H1 (cell line): Measurements from ENCODE around the gene RAB31. TPM values are rescaled to one million over a fixed set of nuclear protein-coding genes. Genes with fewer than 3 reads are reported as not detected.

Experiments used
- CTCF ChIA-PET: fragments of 300-600 bp; sonication (Branson Sonifier 250); formaldehyde crosslinking; loops from one replicate; lab custom pipeline; 2021; ENCODE audit not compliant: partially characterized antibody; lab: Charles Lee
- POLR2A ChIA-PET: fragments of 300-600 bp; sonication (Branson Sonifier 250); formaldehyde crosslinking; loops from one replicate; lab custom pipeline; 2021; ENCODE audit warnings: inconsistent platforms; ENCODE audit not compliant: partially characterized antibody; lab: Charles Lee
- DNase-seq, 2 experiments: peaks; one replicate each; pipeline versions ENCODE4 v3.0.0 to v3.0.0-alpha.2; 2010 to 2022; ENCODE audit warnings: low spot score in 2 of 2, low read depth in 1 of 2, mixed read lengths in 1 of 2
- FAIRE-seq: peaks from 2 replicates; lab custom pipeline; 2011; peaks lifted over from hg19 to GRCh38; lab: Jason Lieb, UNC
- H2AFZ ChIP-seq: 2 replicates; pipeline ENCODE4 v1.8.1; 2012; ENCODE audit warnings: low read length, inconsistent platforms
- H2AK5ac ChIP-seq: 2 replicates; pipeline ENCODE4 v1.6.1; 2013; ENCODE audit warnings: low read depth, low read length
- H2BK120ac ChIP-seq: replicated peaks from 2 replicates; pipeline ENCODE3; 2013; ENCODE audit warnings: low read depth, low read length, inconsistent platforms
- H2BK12ac ChIP-seq: 2 replicates; pipeline ENCODE4 v1.6.1; 2013; ENCODE audit warnings: low read depth, low read length
- H2BK15ac ChIP-seq: 2 replicates; pipeline ENCODE4 v1.6.1; 2013; ENCODE audit warnings: low read length
- H2BK20ac ChIP-seq: 2 replicates; pipeline ENCODE4 v1.6.1; 2013; ENCODE audit warnings: low read length
- H2BK5ac ChIP-seq: 2 replicates; pipeline ENCODE4 v1.6.1; 2013; ENCODE audit warnings: low read depth, low read length
- H3K14ac ChIP-seq: 2 replicates; pipeline ENCODE4 v1.6.1; 2013; ENCODE audit warnings: inconsistent platforms; ENCODE audit not compliant: insufficient read length
- H3K18ac ChIP-seq: 2 replicates; pipeline ENCODE4 v1.6.1; 2013; ENCODE audit warnings: low read length; ENCODE audit errors: extremely low read depth
- H3K23ac ChIP-seq: 2 replicates; pipeline ENCODE4 v1.6.1; 2013; ENCODE audit warnings: inconsistent platforms; ENCODE audit not compliant: insufficient read length
- H3K23me2 ChIP-seq: 2 replicates; pipeline ENCODE4 v1.6.1; 2013; ENCODE audit warnings: low read depth, low read length
- H3K27ac ChIP-seq: 2 replicates; pipeline ENCODE4 v1.6.1; 2011; ENCODE audit warnings: low read depth, low read length, inconsistent platforms
- H3K27me3 ChIP-seq, 4 experiments: replicated peaks in 1 of 4; 1 replicate in 1 of 4; 2 replicates in 3 of 4; pipeline versions ENCODE4 v1.6.1 to v1.8.1; 2011 to 2013; ENCODE audit warnings: low read length in 3 of 4, mild to moderate bottlenecking in 3 of 4, inconsistent platforms in 2 of 4, mixed read lengths in 2 of 4, moderate library complexity in 1 of 4; ENCODE audit not compliant: control insufficient read depth in 3 of 4, insufficient read depth in 3 of 4; ENCODE audit errors: extremely low read depth in 1 of 4
- H3K36me3 ChIP-seq, 4 experiments: 2 replicates each; pipeline versions ENCODE4 v1.6.1 to v1.8.1; 2011 to 2013; ENCODE audit warnings: mild to moderate bottlenecking in 4 of 4, low read length in 3 of 4, moderate library complexity in 2 of 4, control low read depth in 1 of 4, inconsistent platforms in 1 of 4; ENCODE audit not compliant: insufficient read depth in 4 of 4, control insufficient read depth in 2 of 4
- H3K4ac ChIP-seq: replicated peaks from 2 replicates; pipeline ENCODE3; 2013; ENCODE audit warnings: low read length, low read depth, mixed read lengths, inconsistent platforms; ENCODE audit not compliant: insufficient read length
- H3K4me1 ChIP-seq, 4 experiments: replicated peaks in 1 of 4; 1 replicate in 1 of 4; 2 replicates in 3 of 4; pipeline versions ENCODE4 v1.6.1 to v1.8.1; 2011 to 2013; ENCODE audit warnings: low read length in 3 of 4, inconsistent platforms in 2 of 4, mixed read lengths in 1 of 4; ENCODE audit not compliant: insufficient read depth in 4 of 4, control insufficient read depth in 3 of 4
- H3K4me2 ChIP-seq, 2 experiments: 2 replicates each; pipeline versions ENCODE4 v1.6.1 to v1.8.1; 2011 to 2013; ENCODE audit warnings: low read depth in 2 of 2, low read length in 2 of 2, control low read depth in 1 of 2, inconsistent platforms in 1 of 2, mild to moderate bottlenecking in 1 of 2; ENCODE audit not compliant: insufficient read depth in 1 of 2
- H3K4me3 ChIP-seq, 4 experiments: fragments of 200-600, 300-600 bp in 1 of 4; sonication (generic), shearing (Covaris generic), sonication (Bioruptor Twin) in 1 of 4; 2 replicates each; pipeline versions ENCODE4 v1.5.1 to v1.8.1; 2011 to 2016; ENCODE audit warnings: low read length in 4 of 4, low read depth in 3 of 4, control low read depth in 2 of 4, inconsistent platforms in 2 of 4, mild to moderate bottlenecking in 2 of 4, mixed read lengths in 1 of 4, moderate library complexity in 1 of 4; ENCODE audit not compliant: insufficient read depth in 2 of 4; ENCODE audit errors: extremely low read depth in 1 of 4
- H3K56ac ChIP-seq: replicated peaks from 2 replicates; pipeline ENCODE3; 2013; ENCODE audit warnings: low read depth, mild to moderate bottlenecking, mixed read lengths, low read length, inconsistent platforms; ENCODE audit not compliant: insufficient read length
- H3K79me1 ChIP-seq: 2 replicates; pipeline ENCODE4 v1.6.1; 2013; ENCODE audit warnings: low read depth, low read length, control low read depth
- H3K79me2 ChIP-seq, 2 experiments: 2 replicates each; pipeline versions ENCODE4 v1.6.1 to v1.8.1; 2012 to 2013; ENCODE audit warnings: low read length in 2 of 2, mild to moderate bottlenecking in 2 of 2, inconsistent platforms in 1 of 2; ENCODE audit not compliant: insufficient read depth in 2 of 2, control insufficient read depth in 1 of 2
- H3K9ac ChIP-seq, 4 experiments: replicated peaks in 1 of 4; 1 replicate in 1 of 4; 2 replicates in 3 of 4; pipeline versions ENCODE4 v1.6.1 to v1.8.1; 2011 to 2013; ENCODE audit warnings: low read depth in 3 of 4, low read length in 3 of 4, control low read depth in 2 of 4, mild to moderate bottlenecking in 2 of 4, moderate library complexity in 2 of 4, inconsistent platforms in 1 of 4; ENCODE audit errors: extremely low read depth in 1 of 4
- H3K9me3 ChIP-seq, 2 experiments: 2 replicates each; pipeline versions ENCODE4 v1.6.1 to v1.8.1; 2012 to 2013; ENCODE audit warnings: mild to moderate bottlenecking in 2 of 2, moderate library complexity in 2 of 2, control low read depth in 1 of 2, inconsistent platforms in 1 of 2, low read depth in 1 of 2, low read length in 1 of 2, mixed read lengths in 1 of 2; ENCODE audit not compliant: insufficient read depth in 2 of 2
- H4K20me1 ChIP-seq, 2 experiments: replicated peaks in 1 of 2; 2 replicates each; pipeline versions ENCODE3 to v1.8.1; 2011 to 2013; ENCODE audit warnings: inconsistent platforms in 2 of 2, low read length in 2 of 2, mild to moderate bottlenecking in 1 of 2; ENCODE audit not compliant: insufficient read depth in 2 of 2, control insufficient read depth in 1 of 2
- H4K5ac ChIP-seq: 2 replicates; pipeline ENCODE4 v1.6.1; 2013; ENCODE audit warnings: low read length, low read depth, mixed read lengths, inconsistent platforms; ENCODE audit not compliant: insufficient read length
- H4K8ac ChIP-seq: 2 replicates; pipeline ENCODE4 v1.8.0; 2013; ENCODE audit warnings: mild to moderate bottlenecking, moderate library complexity, low read length, inconsistent platforms; ENCODE audit not compliant: insufficient read depth; ENCODE audit errors: extremely low read depth
- H4K91ac ChIP-seq: replicated peaks from 2 replicates; pipeline ENCODE3; 2013; ENCODE audit warnings: low read length, mixed read lengths, inconsistent platforms; ENCODE audit not compliant: insufficient read length
- KDM4A ChIP-seq: IDR thresholded peaks from one replicate; pipeline ENCODE4 v1.7.1; 2012; ENCODE audit warnings: low read depth, mild to moderate bottlenecking, moderate library complexity, low read length, inconsistent platforms; ENCODE audit not compliant: severe bottlenecking
- TCF12 ChIP-seq: IDR thresholded peaks from 2 replicates; pipeline ENCODE4 v1.6.1; 2011; ENCODE audit warnings: low read depth, mild to moderate bottlenecking, low read length
- WGBS, 2 experiments: shearing (Covaris generic) in 1 of 2; methylation state at CpG; one replicate each; pipeline versions ENCODE4 v1.1.6 to v1.1.7; 2013 to 2015; ENCODE audit warnings: low lambda C conversion rate in 2 of 2, mixed read lengths in 2 of 2, inconsistent platforms in 1 of 2, low coverage in 1 of 2, missing lambda C conversion rate in 1 of 2; ENCODE audit not compliant: insufficient replicate concordance in 2 of 2, insufficient coverage in 1 of 2, insufficient read length in 1 of 2; ENCODE audit errors: extremely low coverage in 1 of 2, missing lambda C conversion rate in 1 of 2; 5-methylcytosine and 5-hydroxymethylcytosine counted together
- polyA plus RNA-seq, 7 experiments: library from polyadenylated mRNA; depleted of rRNA in 3 of 7; stranded (reverse) in 5 of 7; unstranded in 2 of 7; fragments of >200 nt in 5 of 7; fragments of 200-250 nt in 2 of 7; gene quantifications; 1 replicate in 5 of 7; 2 replicates in 1 of 7; 4 replicates in 1 of 7; pipeline versions ENCODE4 v1.2.1 to v1.2.3, GENCODE V29; 2011 to 2013; ENCODE audit warnings: missing spikeins in 2 of 7, mixed read lengths in 2 of 7
- total RNA-seq: library from RNA; stranded (reverse); fragmentation: NEBNext Ultra II Directional; extraction: Animal tissue kit (Norgen Biotek cat#: 25700); gene quantifications from 2 replicates; pipeline ENCODE4 v1.2.1, GENCODE V29; 2021

RAB31 gene
- total and polyA plus RNA-seq, 2 of the 8 experiments (the other 6 are each of a cell fraction or from before 2014, with no cell fraction given), result 15.2 to 40.9 TPM

DNA sequence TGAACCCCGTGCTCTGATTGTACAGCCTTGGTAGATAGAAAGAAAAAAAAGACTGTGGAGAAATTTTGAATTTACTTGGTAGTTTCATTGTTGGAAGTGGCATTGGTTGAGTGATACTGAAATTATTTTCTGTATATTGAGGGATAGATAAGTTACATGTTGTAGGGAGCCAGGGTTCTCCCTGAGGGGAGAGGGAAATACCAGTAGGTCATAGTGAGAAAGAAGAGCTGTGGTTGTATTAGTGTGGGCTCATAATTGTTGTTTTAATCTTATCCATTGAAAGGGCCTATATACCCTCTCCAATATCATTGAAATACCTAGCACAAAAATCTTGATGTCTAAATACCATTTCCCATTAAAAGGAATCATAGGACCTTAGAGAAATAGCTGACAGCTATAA, 16.9 kb upstream of the RAB31 start:
- H3K79me2 ChIP-seq, result no peaks in the 10 kb centered on the region
- no peak overlapping the region for H3K27ac ChIP-seq
- H3K4ac ChIP-seq, result no peak overlapping the region
- H4K5ac ChIP-seq, result no peak overlapping the region
- no peak overlapping the region for H2BK12ac ChIP-seq
- no peaks in the 10 kb centered on the region for H3K79me1 ChIP-seq
- no peak overlapping the region for H2BK5ac ChIP-seq
- H3K27me3 ChIP-seq, result no peaks in the 10 kb centered on the region
- H3K9me3 ChIP-seq, result no peaks in the 10 kb centered on the region
- no peak overlapping the region for H3K4me2 ChIP-seq
- H3K9ac ChIP-seq, result no peak overlapping the region
- FAIRE-seq (no peak), DNase-seq (no peak)
- no peak overlapping the region for H2BK120ac ChIP-seq
- H3K14ac ChIP-seq, result no peak overlapping the region
- no peaks in the 10 kb centered on the region for H3K23me2 ChIP-seq
- 73% methylated on average over 1 of the region's 1 CpG; no CpG with 5 or more reads in 1 of the 2 experiments for WGBS, 2 experiments
- ChIA-PET POLR2A (no interaction called here), CTCF (interaction anchor here (0.6 to 1.2 kb wide), 4 partner anchors 16 to 134 kb away, joined by 3 to 4 read pairs (median 3); no protein-coding TSS in a partner anchor)
- H3K4me3 ChIP-seq, result no peak overlapping the region
- H3K18ac ChIP-seq, result no peak overlapping the region
- no peak overlapping the region for H4K8ac ChIP-seq
- TF ChIP-seq KDM4A (no peak), TCF12 (no peak)
- H3K36me3 ChIP-seq, result no peaks in the 10 kb centered on the region
- no peak overlapping the region for H3K23ac ChIP-seq
- H3K56ac ChIP-seq, result no peak overlapping the region
- H2AFZ ChIP-seq, result no peak overlapping the region
- H4K20me1 ChIP-seq, result no peaks in the 10 kb centered on the region
- no peak overlapping the region for H2AK5ac ChIP-seq
- H2BK20ac ChIP-seq, result no peak overlapping the region
- H2BK15ac ChIP-seq, result no peak overlapping the region
- H3K4me1 ChIP-seq, result peaks cover 0 to 7% (median 3%) of the 10 kb centered on the region in 4 experiments; a peak in 3 of 7 replicates
- H4K91ac ChIP-seq, result no peak overlapping the region
